IMR-90 (cell line): ENCODE results near the gene HNRNPUL1. TPM values are rescaled to one million over a fixed set of nuclear protein-coding genes. Genes with fewer than 3 reads are reported as not detected.

Experiments used
- ATAC-seq: fragments of 200-7000 bp; cut with Tn5 transposase; 2 replicates; pipeline ENCODE4 v1.9.1; 2020; ENCODE audit warnings: low read depth, mild to moderate bottlenecking, moderate library complexity
- BruUV-seq: library from RNA; stranded (reverse); fragments of 400-500 nt; replicated peaks from 2 replicates; lab custom pipeline; 2021; lab: Mats Ljungman, UMichigan
- CTCF ChIA-PET: fragments of 300-600 bp; formaldehyde crosslinking; extraction: SDS; loops from one replicate; lab custom pipeline; 2021; ENCODE audit warnings: antibody characterized with exemption; lab: Yijun Ruan, JAX
- POLR2A ChIA-PET: fragments of 300-600 bp; sonication (Branson Sonifier 250); formaldehyde crosslinking; loops from one replicate; lab custom pipeline; 2022; ENCODE audit warnings: antibody characterized with exemption; ENCODE audit not compliant: unreplicated experiment; lab: Charles Lee
- DNase-seq: peaks from one replicate; pipeline ENCODE4 v3.0.0; 2013
- H2AFZ ChIP-seq: replicated peaks from 2 replicates; pipeline ENCODE3; 2013; ENCODE audit warnings: low read length, mild to moderate bottlenecking; ENCODE audit not compliant: poor library complexity
- H2AK5ac ChIP-seq: 2 replicates; pipeline ENCODE4 v1.6.1; 2013; ENCODE audit warnings: low read depth, low read length, inconsistent platforms
- H2AK9ac ChIP-seq: replicated peaks from 2 replicates; pipeline ENCODE3; 2013; ENCODE audit warnings: mild to moderate bottlenecking, low read depth, low read length, moderate library complexity; ENCODE audit not compliant: poor library complexity
- H2BK120ac ChIP-seq: 2 replicates; pipeline ENCODE4 v1.6.1; 2013; ENCODE audit warnings: low read depth, low read length, inconsistent platforms
- H2BK15ac ChIP-seq: 3 replicates; pipeline ENCODE4 v1.6.1; 2013; ENCODE audit warnings: low read depth, low read length, inconsistent platforms
- H2BK20ac ChIP-seq: 2 replicates; pipeline ENCODE4 v1.6.1; 2013; ENCODE audit warnings: low read depth, mild to moderate bottlenecking, inconsistent platforms, low read length, moderate library complexity
- H2BK5ac ChIP-seq: 2 replicates; pipeline ENCODE4 v1.6.1; 2013; ENCODE audit warnings: mild to moderate bottlenecking, low read depth, low read length, inconsistent platforms; ENCODE audit not compliant: poor library complexity, severe bottlenecking
- H3K14ac ChIP-seq: replicated peaks from 2 replicates; pipeline ENCODE4 v1.6.1; 2013; ENCODE audit warnings: low read depth, low read length, inconsistent platforms
- H3K18ac ChIP-seq: 2 replicates; pipeline ENCODE4 v1.6.1; 2013; ENCODE audit warnings: low read depth, low read length, control low read depth
- H3K23ac ChIP-seq: 2 replicates; pipeline ENCODE4 v1.6.1; 2013; ENCODE audit warnings: low read depth, low read length, inconsistent platforms
- H3K27ac ChIP-seq: 2 replicates; pipeline ENCODE4 v1.5.1; 2013; ENCODE audit warnings: mild to moderate bottlenecking, control low read depth, low read length; ENCODE audit not compliant: insufficient read depth
- H3K27me3 ChIP-seq: 2 replicates; pipeline ENCODE4 v1.6.1; 2013; ENCODE audit warnings: low read length; ENCODE audit not compliant: control insufficient read depth, insufficient read depth
- H3K36me3 ChIP-seq: 2 replicates; pipeline ENCODE4 v1.6.1; 2013; ENCODE audit warnings: low read length, mixed read lengths; ENCODE audit not compliant: control insufficient read depth, insufficient read depth
- H3K4ac ChIP-seq: 2 replicates; pipeline ENCODE4 v1.6.1; 2013; ENCODE audit warnings: low read depth, low read length, inconsistent platforms
- H3K4me1 ChIP-seq: 2 replicates; pipeline ENCODE4 v1.6.1; 2013; ENCODE audit warnings: low read length, mixed read lengths; ENCODE audit not compliant: control insufficient read depth, insufficient read depth
- H3K4me2 ChIP-seq: 2 replicates; pipeline ENCODE4 v1.6.1; 2013; ENCODE audit warnings: low read depth, mild to moderate bottlenecking, control low read depth, low read length, moderate library complexity
- H3K4me3 ChIP-seq: 2 replicates; pipeline ENCODE4 v1.5.1; 2013; ENCODE audit warnings: low read depth, mild to moderate bottlenecking, control low read depth, low read length, moderate library complexity; ENCODE audit not compliant: insufficient read depth
- H3K56ac ChIP-seq: 2 replicates; pipeline ENCODE4 v1.6.1; 2013; ENCODE audit warnings: low read length, inconsistent platforms; ENCODE audit not compliant: insufficient read depth; ENCODE audit errors: extremely low read depth
- H3K79me1 ChIP-seq, 2 experiments: 2 replicates each; pipeline ENCODE4 v1.6.1; 2013; ENCODE audit warnings: low read length in 2 of 2, inconsistent platforms in 1 of 2, low read depth in 1 of 2
- H3K9ac ChIP-seq: 2 replicates; pipeline ENCODE4 v1.6.1; 2013; ENCODE audit warnings: low read depth, low read length, control low read depth
- H3K9me1 ChIP-seq: 2 replicates; pipeline ENCODE4 v1.6.1; 2013; ENCODE audit warnings: low read length, inconsistent platforms; ENCODE audit not compliant: insufficient read depth
- H3K9me3 ChIP-seq: 2 replicates; pipeline ENCODE4 v1.6.1; 2013; ENCODE audit warnings: low read length; ENCODE audit not compliant: control insufficient read depth, insufficient read depth
- H4K20me1 ChIP-seq: 2 replicates; pipeline ENCODE4 v1.6.1; 2013; ENCODE audit warnings: low read length, inconsistent platforms; ENCODE audit not compliant: insufficient read depth
- H4K5ac ChIP-seq: 2 replicates; pipeline ENCODE4 v1.6.1; 2013; ENCODE audit warnings: mild to moderate bottlenecking, low read depth, low read length, control low read depth
- H4K8ac ChIP-seq, 2 experiments: 2 replicates each; pipeline ENCODE4 v1.6.1; 2013; ENCODE audit warnings: low read depth in 2 of 2, low read length in 2 of 2, control low read depth in 1 of 2, inconsistent platforms in 1 of 2
- H4K91ac ChIP-seq: 2 replicates; pipeline ENCODE4 v1.6.1; 2013; ENCODE audit warnings: low read depth, low read length, inconsistent platforms; ENCODE audit not compliant: insufficient read depth
- BHLHE40 ChIP-seq: fragments of 150-350 bp; IDR thresholded peaks from 2 replicates; pipeline ENCODE4 v1.6.1; 2016; ENCODE audit warnings: mild to moderate bottlenecking, low read depth, low read length
- CEBPB ChIP-seq: IDR thresholded peaks from 2 replicates; pipeline ENCODE4 v1.6.1; 2012; ENCODE audit warnings: low read depth, low read length, improper control_type of control experiment
- CHD1 ChIP-seq: IDR thresholded peaks from 2 replicates; pipeline ENCODE4 v1.6.1; 2012; ENCODE audit warnings: low read depth, low read length, improper control_type of control experiment
- CTCF ChIP-seq: conservative IDR thresholded peaks from 2 replicates; pipeline ENCODE4 v1.5.1; 2012; ENCODE audit warnings: mild to moderate bottlenecking, low read depth, low read length, improper control_type of control experiment
- FOS ChIP-seq: fragments of 150-350 bp; IDR thresholded peaks from 2 replicates; pipeline ENCODE4 v1.6.1; 2016; ENCODE audit warnings: low read depth, low read length
- MAFK ChIP-seq: IDR thresholded peaks from 2 replicates; pipeline ENCODE4 v1.6.1; 2012; ENCODE audit warnings: low read depth, low read length, improper control_type of control experiment
- MAZ ChIP-seq: IDR thresholded peaks from 2 replicates; pipeline ENCODE4 v1.6.1; 2012; ENCODE audit warnings: low read depth, mild to moderate bottlenecking, low read length, improper control_type of control experiment, moderate library complexity, borderline replicate concordance
- MXI1 ChIP-seq: IDR thresholded peaks from 2 replicates; pipeline ENCODE4 v1.6.1; 2012; ENCODE audit warnings: low read depth, mild to moderate bottlenecking, low read length, moderate library complexity, borderline replicate concordance
- NFE2L2 ChIP-seq: fragments of 150-350 bp; IDR thresholded peaks from 2 replicates; pipeline ENCODE4 v1.6.1; 2016; ENCODE audit warnings: low read depth, mild to moderate bottlenecking, low read length
- POLR2A ChIP-seq: IDR thresholded peaks from 2 replicates; pipeline ENCODE4 v1.6.1; 2012; ENCODE audit warnings: mild to moderate bottlenecking, low read depth, low read length
- RAD21 ChIP-seq: IDR thresholded peaks from 2 replicates; pipeline ENCODE4 v1.6.1; 2012; ENCODE audit warnings: low read length, improper control_type of control experiment
- RCOR1 ChIP-seq: IDR thresholded peaks from 2 replicates; pipeline ENCODE4 v1.6.1; 2012; ENCODE audit warnings: mild to moderate bottlenecking, low read length, improper control_type of control experiment; ENCODE audit not compliant: insufficient replicate concordance
- RFX5 ChIP-seq: IDR thresholded peaks from 2 replicates; pipeline ENCODE4 v1.8.0; 2012; ENCODE audit warnings: low read depth, mild to moderate bottlenecking, low read length, moderate library complexity
- SMC3 ChIP-seq: fragments of 150-350 bp; IDR thresholded peaks from 2 replicates; pipeline ENCODE4 v1.6.1; 2016; ENCODE audit warnings: low read depth, mild to moderate bottlenecking, antibody characterized with exemption, low read length, moderate library complexity
- WGBS, 2 experiments: methylation state at CpG; one replicate each; pipeline versions ENCODE4 v1.1.5 to v1.1.7; 2013; ENCODE audit warnings: missing lambda C conversion rate in 2 of 2; ENCODE audit not compliant: insufficient read length in 1 of 2; ENCODE audit errors: extremely low coverage in 2 of 2; 5-methylcytosine and 5-hydroxymethylcytosine counted together
- dilution Hi-C: fragments of 300-500 bp; cut with HindIII; formaldehyde crosslinking; loops from one replicate; pipeline ENCODE4 v1.14.3; 2018; ENCODE audit warnings: low sequenced_read_pairs; ENCODE audit not compliant: unreplicated experiment
- in situ Hi-C: fragments of 300-500 bp; cut with MboI; formaldehyde crosslinking; loops from 3 replicates; pipeline ENCODE4 v1.14.3; 2019; ENCODE audit warnings: low sequenced_read_pairs, inconsistent platforms, mixed read lengths
- intact Hi-C: fragments of 100-400 bp; cut with micrococcal nuclease; formaldehyde crosslinking; loops from 2 replicates; pipeline ENCODE4 v1.10.0; 2022
- polyA plus RNA-seq, 3 experiments: library from polyadenylated mRNA; depleted of rRNA; stranded (reverse); fragments of >200 nt; gene quantifications; 2 replicates each; pipeline ENCODE4 v1.2.3, GENCODE V29; 2012; ENCODE audit warnings: low replicate concordance in 1 of 3
- total RNA-seq: library from RNA; depleted of rRNA; stranded (reverse); fragments of >200 nt; gene quantifications from 2 replicates; pipeline ENCODE4 v1.2.3, GENCODE V29; 2012
- TF ChIP-seq, protein P1 (sequence below): fragments of 150-350 bp; IDR thresholded peaks from 2 replicates; pipeline ENCODE4 v1.6.1; 2016; ENCODE audit warnings: low read depth, mild to moderate bottlenecking, low read length, moderate library complexity, borderline replicate concordance
- TF ChIP-seq, protein P2 (sequence below): fragments of 150-350 bp; IDR thresholded peaks from 2 replicates; pipeline ENCODE4 v1.6.1; 2017; ENCODE audit warnings: mild to moderate bottlenecking, antibody characterized with exemption, low read length, low read depth

The HNRNPUL1 gene
- total and polyA plus RNA-seq, 2 of the 4 experiments (the other 2 are of a cell fraction) = 50.7 to 67.3 TPM

DNA sequence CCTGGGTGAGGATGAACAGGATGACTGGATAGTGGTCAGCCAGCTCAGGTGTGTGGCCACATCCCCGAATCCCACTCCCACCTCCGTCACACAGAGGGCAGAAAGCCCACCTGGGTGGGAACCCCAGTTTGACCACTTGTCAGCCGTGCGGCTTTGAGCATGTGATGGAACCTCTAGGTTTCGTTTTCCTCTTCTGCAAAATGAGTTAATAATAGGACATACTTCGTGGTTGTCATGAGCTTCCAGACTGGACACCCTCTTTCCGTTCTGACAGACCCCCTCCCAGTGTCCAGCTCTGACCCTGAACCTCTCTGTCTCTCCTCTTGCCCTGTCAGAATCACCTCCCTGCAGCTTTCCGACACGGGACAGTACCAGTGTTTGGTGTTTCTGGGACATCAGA is 43.4 kb upstream of the HNRNPUL1 start:
- no peak for TF ChIP-seq CTCF
- no peak for TF ChIP-seq MXI1
- TF ChIP-seq FOS = no peak
- no peak for TF ChIP-seq RCOR1
- TF ChIP-seq, protein P1, sequence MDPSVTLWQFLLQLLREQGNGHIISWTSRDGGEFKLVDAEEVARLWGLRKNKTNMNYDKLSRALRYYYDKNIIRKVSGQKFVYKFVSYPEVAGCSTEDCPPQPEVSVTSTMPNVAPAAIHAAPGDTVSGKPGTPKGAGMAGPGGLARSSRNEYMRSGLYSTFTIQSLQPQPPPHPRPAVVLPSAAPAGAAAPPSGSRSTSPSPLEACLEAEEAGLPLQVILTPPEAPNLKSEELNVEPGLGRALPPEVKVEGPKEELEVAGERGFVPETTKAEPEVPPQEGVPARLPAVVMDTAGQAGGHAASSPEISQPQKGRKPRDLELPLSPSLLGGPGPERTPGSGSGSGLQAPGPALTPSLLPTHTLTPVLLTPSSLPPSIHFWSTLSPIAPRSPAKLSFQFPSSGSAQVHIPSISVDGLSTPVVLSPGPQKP = no peak
- TF ChIP-seq POLR2A = no peak
- TF ChIP-seq, protein P2, sequence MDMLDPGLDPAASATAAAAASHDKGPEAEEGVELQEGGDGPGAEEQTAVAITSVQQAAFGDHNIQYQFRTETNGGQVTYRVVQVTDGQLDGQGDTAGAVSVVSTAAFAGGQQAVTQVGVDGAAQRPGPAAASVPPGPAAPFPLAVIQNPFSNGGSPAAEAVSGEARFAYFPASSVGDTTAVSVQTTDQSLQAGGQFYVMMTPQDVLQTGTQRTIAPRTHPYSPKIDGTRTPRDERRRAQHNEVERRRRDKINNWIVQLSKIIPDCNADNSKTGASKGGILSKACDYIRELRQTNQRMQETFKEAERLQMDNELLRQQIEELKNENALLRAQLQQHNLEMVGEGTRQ = no peak
- no peak for TF ChIP-seq MAZ
- TF ChIP-seq RAD21 = no peak
- TF ChIP-seq CEBPB = no peak
- no peak for TF ChIP-seq BHLHE40
- no peak for TF ChIP-seq CHD1
- TF ChIP-seq RFX5 = no peak
- TF ChIP-seq NFE2L2 = no peak
- TF ChIP-seq SMC3 = no peak
- TF ChIP-seq MAFK = no peak
- H2AK5ac ChIP-seq = peak overlapping the region; percentile 96
- peak overlapping the region; percentile 99 for H3K9ac ChIP-seq
- H2BK120ac ChIP-seq = peak overlapping the region; percentile 89
- H2BK20ac ChIP-seq = peak overlapping the region; percentile 27
- H3K56ac ChIP-seq = peak overlapping the region; percentile 100
- in situ Hi-C loops = no loop called here
- dilution Hi-C loops = no loop called here
- peak overlapping the region; percentile 93; the same call in 1 of the 2 replicates for H3K18ac ChIP-seq
- WGBS, 2 experiments = no CpG with 5 or more reads among the region's 9 CpGs
- peak overlapping the region; percentile 99 for H3K27ac ChIP-seq
- peak overlapping the region; percentile 99 for H2AK9ac ChIP-seq
- peak overlapping the region; percentile 83 for H4K5ac ChIP-seq
- DNase-seq = no peak
- peaks cover 40% of the 10 kb centered on the region for H3K4me1 ChIP-seq
- H3K14ac ChIP-seq = peak overlapping the region; percentile 100
- CTCF ChIA-PET = interaction anchor here (2.5 kb wide), 1 partner anchor 42 kb away, joined by 10 read pairs; no protein-coding TSS in a partner anchor
- peak overlapping the region; percentile 83 for H3K4me2 ChIP-seq
- H3K79me1 ChIP-seq = peaks cover 10 to 56% of the 10 kb centered on the region in 2 experiments
- H4K91ac ChIP-seq = peak overlapping the region; percentile 99
- H2BK5ac ChIP-seq = peak overlapping the region; percentile 99
- peak overlapping the region; percentile 36 for H2AFZ ChIP-seq
- TSS peak; percentile 13 for BruUV-seq
- intact Hi-C loops = no loop called here
- peak overlapping the region; percentile 100 for H3K23ac ChIP-seq
- ATAC-seq = no peak
- no peaks in the 10 kb centered on the region for H3K27me3 ChIP-seq
- peak overlapping the region; percentile 31; the same call in 2 of the 3 replicates for H2BK15ac ChIP-seq
- peak overlapping the region; percentile 99 for H3K4ac ChIP-seq
- no peaks in the 10 kb centered on the region for H3K9me3 ChIP-seq
- peaks cover 24% of the 10 kb centered on the region for H3K9me1 ChIP-seq
- H4K8ac ChIP-seq = peak overlapping the region; percentile 72 to 84
- H3K36me3 ChIP-seq = peaks cover 39% of the 10 kb centered on the region
- POLR2A ChIA-PET = no interaction called here
- H4K20me1 ChIP-seq = peaks cover 27% of the 10 kb centered on the region
- peak overlapping the region; percentile 89 for H3K4me3 ChIP-seq
